Activated T-cell treated with anti-CD3 and anti-CD28 coated beads for 4 hours (primary cell): ENCODE data around the gene ELMO1.

Source experiments
- DNase-seq: peaks from one replicate; pipeline ENCODE4 v3.0.0-alpha.2; 2020

The ELMO1 gene

GRCh38 chr7:37405603-37406122, 43.0 kb downstream of the ELMO1 start:
- DNase-seq = no peak

- no peak for DNase-seq
Observed at GRCh38 chr7:37405128-37405527, 43.5 kb downstream of the ELMO1 start.

DNA sequence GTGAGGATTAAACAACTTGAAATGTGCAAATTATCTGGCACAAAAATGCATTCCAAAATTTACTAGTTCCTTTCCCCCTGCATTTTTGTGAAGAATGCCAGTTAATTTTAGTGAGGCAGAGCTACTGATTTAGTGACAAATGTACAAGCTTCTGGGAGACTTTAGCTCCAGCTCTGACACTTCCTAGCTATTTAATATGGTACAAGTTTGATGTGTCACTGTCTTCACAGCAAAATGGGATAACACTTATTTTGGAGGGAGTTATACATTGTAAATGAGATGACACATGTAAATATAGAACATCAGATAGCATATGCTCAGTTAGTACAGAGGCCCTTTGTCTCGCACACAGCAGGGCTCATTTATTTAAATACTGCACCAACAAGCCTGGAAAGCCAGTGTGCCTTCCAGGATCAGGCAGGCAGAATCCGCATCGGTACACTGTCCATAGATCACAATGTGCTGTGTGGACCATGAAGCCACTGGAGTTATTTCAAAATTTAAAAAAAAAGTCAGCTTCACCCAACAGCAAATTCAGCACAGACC, 48.7 kb downstream of the ELMO1 start:
- DNase-seq = no peak

GRCh38 chr7:37398403-37398802, 50.3 kb downstream of the ELMO1 start:
- no peak for DNase-seq

- no peak for DNase-seq
Observed at GRCh38 chr7:37395618-37396259, 52.9 kb downstream of the ELMO1 start.

- DNase-seq = no peak
Observed at GRCh38 chr7:37394158-37394557, 54.5 kb downstream of the ELMO1 start.

- no peak for DNase-seq
Observed at GRCh38 chr7:37393476-37393875, 55.2 kb downstream of the ELMO1 start.

GRCh38 chr7:37392673-37393017, 56.0 kb downstream of the ELMO1 start:
- DNase-seq = no peak

DNA sequence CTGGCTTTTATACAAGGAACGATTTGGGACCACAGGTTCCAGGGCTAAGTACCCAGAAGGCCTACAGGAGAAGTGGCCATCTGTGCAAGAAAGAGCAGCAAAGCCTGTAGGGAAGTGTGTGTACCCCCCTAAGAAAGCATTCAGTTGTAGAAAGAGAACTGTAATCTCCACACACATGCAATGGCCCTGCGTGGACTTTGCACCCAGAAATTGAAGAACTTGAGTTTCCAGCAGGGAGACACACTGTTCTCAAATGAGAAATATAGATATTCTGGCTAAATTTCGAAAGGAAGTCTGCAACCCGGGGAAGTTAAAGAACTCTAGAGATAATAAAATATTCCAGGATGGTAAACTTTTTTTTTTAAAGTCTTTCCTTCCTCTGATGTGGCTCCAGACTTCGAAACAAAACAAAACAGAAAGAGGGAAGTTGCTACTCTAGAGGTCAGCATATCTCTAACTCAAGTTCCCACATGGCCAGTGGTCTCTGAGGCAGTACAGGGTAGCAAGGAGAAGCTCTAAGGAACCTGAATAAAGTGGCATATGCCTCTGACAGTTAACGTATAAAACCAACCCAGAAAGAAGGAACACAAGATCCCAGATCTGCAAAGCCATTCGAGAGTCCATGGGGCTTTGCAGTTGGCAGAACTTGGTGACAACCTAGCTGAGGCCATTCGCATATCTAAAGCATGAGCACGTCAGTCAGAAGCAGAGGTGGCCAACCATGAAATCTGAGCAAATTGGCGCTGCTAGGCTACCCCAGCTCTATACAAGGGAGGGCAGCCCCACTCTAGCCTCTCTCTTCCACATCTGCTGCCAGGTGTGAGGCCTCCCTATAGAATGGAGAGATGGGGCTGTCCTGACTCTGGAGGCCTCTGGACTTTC, 56.6 kb downstream of the ELMO1 start:
- no peak for DNase-seq

- DNase-seq = no peak
Observed at GRCh38 chr7:37390114-37390513, 58.5 kb downstream of the ELMO1 start.

GRCh38 chr7:37388811-37389210, 59.9 kb downstream of the ELMO1 start:
- no peak for DNase-seq

DNA sequence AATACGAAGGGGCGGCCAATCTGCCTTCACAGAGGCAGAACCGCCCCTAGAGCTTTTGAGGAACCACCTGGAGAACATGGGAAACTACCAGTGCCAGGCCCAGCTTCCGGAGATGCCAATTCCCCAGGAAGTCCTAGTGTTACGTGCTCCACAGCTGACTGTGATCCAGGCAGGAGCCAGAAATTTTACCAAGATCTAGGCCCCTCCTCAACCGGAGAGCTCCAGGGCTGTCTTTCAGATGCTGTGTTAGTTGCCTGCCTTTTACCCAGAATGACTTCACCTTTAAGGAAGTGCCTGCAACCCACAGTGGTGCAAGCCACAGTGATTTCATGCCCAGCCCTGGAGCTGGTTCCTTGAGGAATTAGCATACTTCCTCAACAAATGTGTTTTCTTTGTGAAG, 62.9 kb downstream of the ELMO1 start:
- DNase-seq = no peak

- DNase-seq = no peak
Observed at GRCh38 chr7:37382546-37383088, 66.0 kb downstream of the ELMO1 start.

- no peak for DNase-seq
Observed at GRCh38 chr7:37380831-37381230, 67.8 kb downstream of the ELMO1 start.

GRCh38 chr7:37379546-37380277, 69.0 kb downstream of the ELMO1 start:
- DNase-seq = no peak

DNA sequence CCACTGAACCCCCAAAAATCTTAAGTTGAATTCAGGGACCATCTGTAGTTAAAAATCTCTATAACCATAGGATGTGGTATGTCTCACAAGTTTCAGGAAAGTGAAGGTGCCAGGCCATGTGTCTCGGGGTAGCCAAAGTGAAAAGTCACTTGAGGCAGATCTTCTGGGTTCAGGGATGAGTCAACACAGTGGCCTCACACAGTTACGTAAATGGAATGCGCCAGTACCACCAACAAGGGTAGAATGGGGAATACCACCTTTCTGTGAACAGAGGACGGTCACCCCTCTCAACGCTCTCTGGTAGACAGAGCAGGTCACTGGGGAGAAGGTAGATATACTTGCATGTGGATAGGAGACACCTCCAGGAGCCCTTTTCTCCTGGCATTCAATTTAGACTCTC, 71.4 kb downstream of the ELMO1 start:
- DNase-seq = no peak

DNA sequence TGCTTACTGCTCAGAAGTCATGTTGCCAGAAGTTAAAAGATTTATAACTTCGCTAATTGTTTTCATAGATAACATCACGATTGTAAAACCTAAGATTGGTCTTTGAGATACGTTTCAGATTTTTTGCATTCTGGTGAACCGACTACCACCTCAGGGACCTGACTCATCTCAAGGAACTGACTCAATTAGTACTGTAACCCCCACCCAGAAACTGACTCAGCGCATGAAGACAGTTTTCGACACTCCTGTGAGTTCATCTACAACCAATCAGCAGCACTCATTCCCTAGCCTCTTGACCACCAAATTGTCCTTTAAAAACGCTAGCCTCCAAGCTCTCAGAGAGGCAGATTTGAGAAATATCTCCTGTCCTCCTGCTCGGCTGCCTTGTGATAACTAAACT, 72.3 kb downstream of the ELMO1 start:
- DNase-seq = no peak

- no peak for DNase-seq
Observed at GRCh38 chr7:37372750-37373149, 75.9 kb downstream of the ELMO1 start.

GRCh38 chr7:37371755-37372154, 76.9 kb downstream of the ELMO1 start:
- no peak for DNase-seq

DNA sequence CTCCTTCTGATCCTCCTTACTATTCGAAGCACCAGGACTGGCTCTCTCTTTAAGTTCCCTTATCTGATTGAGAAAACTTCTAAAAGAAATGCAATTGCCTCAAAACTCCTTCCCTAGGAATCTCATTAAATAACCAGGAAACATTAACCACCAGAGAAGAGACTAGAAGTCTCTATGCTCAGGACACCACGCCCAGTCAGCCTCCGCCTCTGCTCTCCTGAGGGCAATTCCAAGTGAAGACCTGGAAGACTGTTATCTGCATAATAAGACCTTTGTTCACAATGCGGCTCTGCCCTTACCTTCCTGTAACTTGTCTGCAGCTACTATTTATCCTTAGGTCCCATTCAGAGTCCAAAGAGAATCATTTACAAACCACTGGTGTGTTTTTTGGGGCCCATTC, 78.8 kb downstream of the ELMO1 start:
- DNase-seq = no peak

DNA sequence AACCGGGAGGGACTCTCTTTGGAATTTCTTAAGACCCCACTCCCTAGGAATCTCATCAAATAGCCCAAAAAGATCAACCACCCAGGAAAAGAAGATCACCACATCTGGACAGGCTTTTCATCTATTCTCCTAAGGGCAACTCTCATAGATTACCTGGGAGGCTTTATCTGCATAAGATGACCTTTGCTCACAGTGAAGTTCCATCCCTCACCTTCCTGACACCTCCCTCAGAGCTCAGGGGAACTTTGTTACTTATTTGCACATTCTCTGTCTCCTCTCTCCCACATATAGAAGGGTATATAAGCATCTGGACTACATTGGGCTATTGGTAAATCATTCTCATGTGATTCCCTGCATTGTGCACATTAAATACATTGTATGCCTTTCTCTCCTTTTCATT, 80.1 kb downstream of the ELMO1 start:
- no peak for DNase-seq

GRCh38 chr7:37367010-37367409, 81.7 kb downstream of the ELMO1 start:
- no peak for DNase-seq

- DNase-seq = no peak
Observed at GRCh38 chr7:37366445-37366844, 82.2 kb downstream of the ELMO1 start.
